HG03354 (cell line): ENCODE measurements around the gene LHX5.

ENCODE experiments used
- ATAC-seq: cut with Tn5 transposase; IDR thresholded peaks from one replicate; pipeline ENCODE4 v1.9.1; 2021; ENCODE audit warnings: mild to moderate bottlenecking; ENCODE audit not compliant: unreplicated experiment, poor library complexity, severe bottlenecking

The LHX5 gene

GRCh38 chr12:113445544-113446171, 26.0 kb downstream of the LHX5 start:
- ATAC-seq, result no peak

DNA sequence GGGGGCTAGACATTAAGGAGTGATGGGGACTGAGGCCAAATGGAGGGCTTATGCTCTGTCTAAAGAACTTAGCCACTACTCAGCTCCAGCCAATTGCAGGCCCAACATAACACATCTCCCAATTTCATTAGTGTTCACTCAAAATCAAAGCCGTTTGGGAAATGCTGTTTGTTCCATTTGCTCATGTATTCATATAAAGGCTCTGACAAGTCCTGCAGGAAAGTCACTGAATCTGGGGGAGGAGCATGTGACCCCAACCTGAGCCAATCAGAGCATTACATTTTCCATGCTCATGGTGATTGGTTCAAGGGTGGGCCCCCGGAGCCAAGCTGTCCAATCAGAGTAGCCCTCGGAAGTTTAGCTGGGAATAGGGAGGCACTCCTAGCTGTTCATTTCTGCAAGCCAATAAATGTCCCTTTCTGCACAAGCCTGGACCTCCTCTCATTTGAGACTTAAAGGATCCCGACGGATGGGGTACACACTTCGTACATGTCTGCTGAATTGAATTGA, 28.6 kb downstream of the LHX5 start:
- no peak for ATAC-seq

- no peak for ATAC-seq
Observed at GRCh38 chr12:113440947-113441782, 30.5 kb downstream of the LHX5 start.

- ATAC-seq, result no peak
Observed at GRCh38 chr12:113440336-113440735, 31.3 kb downstream of the LHX5 start.

- ATAC-seq, result no peak
Observed at GRCh38 chr12:113439606-113440030, 32.1 kb downstream of the LHX5 start.

- ATAC-seq, result no peak
Observed at GRCh38 chr12:113439301-113439597, 32.4 kb downstream of the LHX5 start.

- ATAC-seq, result no peak
Observed at GRCh38 chr12:113438523-113439300, 33.0 kb downstream of the LHX5 start.

- no peak for ATAC-seq
Observed at GRCh38 chr12:113437729-113438100, 34.0 kb downstream of the LHX5 start.

GRCh38 chr12:113436993-113437728, 34.5 kb downstream of the LHX5 start:
- ATAC-seq, result no peak

DNA sequence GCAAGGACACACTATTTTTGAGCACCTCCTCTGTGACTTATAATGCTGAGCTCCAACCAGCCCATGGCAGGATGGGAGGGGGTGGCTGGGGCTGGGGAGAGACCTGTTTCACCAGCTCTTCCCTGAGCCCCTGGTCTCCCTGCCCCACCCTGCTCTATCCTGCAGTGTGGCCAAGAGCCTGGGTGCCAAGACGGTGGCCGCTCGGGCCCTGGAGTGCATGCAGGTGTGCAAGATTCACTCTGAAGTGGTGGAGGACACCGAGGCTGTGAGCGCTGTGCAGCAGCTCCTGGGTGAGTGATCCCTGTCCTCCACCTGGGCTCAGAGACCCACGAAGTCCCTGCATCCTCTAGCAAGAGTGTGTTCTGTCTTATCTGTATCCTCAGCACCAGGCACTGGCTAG, 35.1 kb downstream of the LHX5 start:
- no peak for ATAC-seq

- no peak for ATAC-seq
Observed at GRCh38 chr12:113435367-113435766, 36.3 kb downstream of the LHX5 start.

- ATAC-seq, result no peak
Observed at GRCh38 chr12:113432986-113433385, 38.7 kb downstream of the LHX5 start.

- ATAC-seq, result no peak
Observed at GRCh38 chr12:113428482-113428881, 43.2 kb downstream of the LHX5 start.

DNA sequence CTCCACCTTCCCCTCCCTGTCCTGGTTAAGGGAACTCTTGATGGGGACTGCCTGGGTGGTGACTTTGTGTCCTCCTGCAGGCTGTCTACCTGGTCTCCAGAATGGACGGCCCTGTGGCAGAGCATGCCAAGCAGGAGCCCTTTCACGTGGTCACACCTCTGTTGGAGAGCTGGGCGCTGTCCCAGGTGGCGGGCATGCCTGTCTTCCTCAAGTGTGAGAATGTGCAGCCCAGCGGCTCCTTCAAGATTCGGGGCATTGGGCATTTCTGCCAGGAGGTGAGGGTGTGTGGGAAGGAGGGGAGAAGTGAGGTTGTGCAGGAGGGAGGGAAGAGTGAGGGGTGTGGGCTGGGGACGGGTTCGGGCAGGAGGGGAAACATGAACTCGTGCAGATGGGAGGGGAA, 43.8 kb downstream of the LHX5 start:
- no peak for ATAC-seq

GRCh38 chr12:113425960-113426453, 45.7 kb downstream of the LHX5 start:
- no peak for ATAC-seq

DNA sequence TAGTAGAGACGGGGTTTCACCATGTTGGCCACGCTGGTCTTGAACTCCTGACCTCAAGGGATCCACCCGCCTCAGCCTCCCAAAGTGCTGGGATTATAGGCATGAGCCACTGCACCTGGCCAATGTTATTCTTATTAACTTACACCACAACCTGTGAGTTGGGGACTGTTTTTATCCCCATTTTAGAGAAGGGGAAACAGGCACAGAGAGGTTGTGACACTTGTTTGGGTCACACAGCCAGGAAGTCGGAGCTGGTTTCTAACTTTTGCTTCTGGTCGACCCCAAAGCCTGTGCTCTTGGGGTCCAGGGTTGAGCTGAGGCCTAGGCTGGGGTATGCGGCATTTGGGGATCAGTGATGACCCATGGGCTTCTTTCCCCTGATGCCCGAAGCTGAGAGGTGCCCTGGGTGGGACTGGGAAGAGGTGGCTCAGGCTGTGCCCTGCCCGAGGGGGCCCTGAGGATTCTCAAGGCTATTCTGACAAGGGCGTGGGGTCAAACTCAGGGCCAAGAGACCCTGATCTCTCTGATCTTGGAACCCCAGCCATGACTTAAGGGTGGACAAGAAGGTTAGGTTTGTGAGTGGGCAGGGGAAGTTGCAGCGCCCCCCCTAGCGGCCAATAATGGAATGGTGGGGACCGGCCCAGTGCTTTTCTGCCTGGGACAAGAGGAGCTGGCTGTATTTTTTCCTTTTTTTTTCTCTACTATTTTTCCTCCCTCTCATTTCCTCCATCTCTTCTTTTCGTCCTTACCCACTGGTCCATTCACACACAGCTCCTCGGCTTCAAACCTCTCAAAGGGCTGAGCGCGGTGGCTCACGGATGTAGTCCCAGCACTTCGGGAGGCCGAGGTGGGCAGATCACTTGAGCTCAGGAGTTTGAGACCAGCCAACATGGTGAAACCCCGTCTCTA, 46.5 kb downstream of the LHX5 start:
- no peak for ATAC-seq

DNA sequence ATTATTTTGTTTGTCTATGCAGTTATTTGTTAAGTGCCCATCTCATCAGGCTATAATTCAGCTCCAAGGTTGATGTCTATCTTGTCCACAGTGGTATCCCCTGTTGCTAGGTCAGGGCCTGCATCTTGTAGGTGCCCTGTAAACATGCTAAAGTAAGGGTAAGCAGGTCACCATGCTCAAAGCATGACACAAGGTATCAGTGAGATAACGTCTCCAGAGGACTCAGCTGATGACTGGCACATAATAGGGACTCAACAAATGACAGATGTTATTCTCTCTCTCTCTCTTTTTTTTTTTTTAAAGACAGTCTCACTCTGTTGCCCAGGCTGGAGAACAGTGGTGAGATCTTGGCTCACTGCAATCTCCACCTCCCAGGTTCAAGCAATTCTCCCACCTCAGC, 47.2 kb downstream of the LHX5 start:
- no peak for ATAC-seq

DNA sequence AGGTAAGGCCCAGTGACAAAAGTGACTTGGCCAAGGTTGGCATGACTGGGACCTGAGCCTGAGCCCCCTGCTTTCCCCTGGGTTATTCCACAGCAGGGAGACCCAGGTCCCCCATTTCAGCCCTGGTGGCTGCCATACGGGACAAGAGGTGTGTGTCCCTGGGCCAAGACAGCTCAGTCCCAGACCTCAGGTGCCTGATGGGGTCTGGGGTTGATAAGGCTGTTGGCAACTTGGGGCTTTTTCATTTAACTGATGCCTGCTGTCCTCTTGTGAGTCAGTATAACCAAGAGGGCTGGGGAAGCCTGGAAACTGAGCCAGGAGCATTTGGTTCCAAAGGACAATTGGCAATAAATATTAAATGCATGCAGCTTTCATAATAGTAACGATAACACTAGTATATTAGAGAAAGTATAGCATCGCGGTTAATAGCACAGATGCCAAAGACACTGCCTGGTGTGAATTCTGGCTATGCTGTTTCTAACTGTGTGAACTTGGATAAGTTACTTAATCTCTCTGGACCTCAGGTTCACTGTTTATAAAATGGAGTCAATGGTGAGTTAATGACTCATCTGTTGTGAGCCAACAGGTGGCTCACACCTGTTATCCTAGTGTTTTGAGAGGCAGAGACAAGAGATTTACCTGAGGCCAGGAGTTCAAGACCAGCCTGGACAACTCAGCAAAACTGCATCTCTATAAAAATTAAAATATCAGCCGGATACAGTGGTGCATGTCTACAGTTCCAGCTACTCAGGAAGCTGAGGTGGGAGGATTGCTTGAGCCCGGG, 48.6 kb downstream of the LHX5 start:
- ATAC-seq, result no peak
